ENCODE measurements around the gene CNPPD1.

Gene CNPPD1

GRCh38 chr2:219149667-219150066 is 27.1 kb downstream of the CNPPD1 start:
- no peak overlapping the region for H3K4me3 ChIP-seq (ENCODE audit: low read depth, low read length)
- TF ChIP-seq CTCF (IDR thresholded peaks at IDR 0.05; ENCODE audit: low read depth, low read length): no peak

- 0 out of 2 replicates have a peak, but pooled peaks have one; percentile 20 for TF ChIP-seq CTCF (IDR thresholded peaks at IDR 0.05; ENCODE audit: low read depth, low read length)
- no peak overlapping the region for H3K4me3 ChIP-seq (ENCODE audit: low read depth, low read length)
Observed at GRCh38 chr2:219142329-219142728, 34.4 kb downstream of the CNPPD1 start.

GRCh38 chr2:219140722-219141121 is 36.0 kb downstream of the CNPPD1 start:
- no peak for TF ChIP-seq CTCF (IDR thresholded peaks at IDR 0.05; ENCODE audit: low read depth, low read length)
- H3K4me3 ChIP-seq (ENCODE audit: low read depth, low read length): no peak overlapping the region

- no peak overlapping the region for H3K4me3 ChIP-seq (ENCODE audit: low read depth, low read length)
- TF ChIP-seq CTCF (IDR thresholded peaks at IDR 0.05; ENCODE audit: low read depth, low read length): no peak
Observed at GRCh38 chr2:219133976-219134375, 42.7 kb downstream of the CNPPD1 start.

GRCh38 chr2:219131744-219132143 is 45.0 kb downstream of the CNPPD1 start:
- TF ChIP-seq CTCF (IDR thresholded peaks at IDR 0.05; ENCODE audit: low read depth, low read length): no peak
- H3K4me3 ChIP-seq (ENCODE audit: low read depth, low read length): no peak overlapping the region

GRCh38 chr2:219131327-219131726 is 45.4 kb downstream of the CNPPD1 start:
- H3K4me3 ChIP-seq (ENCODE audit: low read depth, low read length): no peak overlapping the region
- no peak for TF ChIP-seq CTCF (IDR thresholded peaks at IDR 0.05; ENCODE audit: low read depth, low read length)

GRCh38 chr2:219129589-219129988 is 47.1 kb downstream of the CNPPD1 start:
- no peak overlapping the region for H3K4me3 ChIP-seq (ENCODE audit: low read depth, low read length)
- no peak for TF ChIP-seq CTCF (IDR thresholded peaks at IDR 0.05; ENCODE audit: low read depth, low read length)

All from WI38 (cell line).